Endodermal cell (in vitro differentiated cells): ENCODE measurements around the gene SH2B2. TPM values are rescaled to one million over a fixed set of nuclear protein-coding genes. Genes with fewer than 3 reads are reported as not detected.
"Not testable (repeated sequence)": the region's sequence is repeated elsewhere in the genome, so short reads cannot be mapped to it uniquely, and the experiment has no call there.

Experiments used
- DNase-seq: peaks from one replicate; pipeline ENCODE4 v3.0.0-alpha.2; 2017
- H3K27ac ChIP-seq: 2 replicates; pipeline ENCODE4 v1.5.1; 2013; ENCODE audit warnings: mild to moderate bottlenecking, low read depth, low read length, moderate library complexity
- H3K27me3 ChIP-seq: 2 replicates; pipeline ENCODE4 v1.6.1; 2013; ENCODE audit warnings: mild to moderate bottlenecking, low read length, moderate library complexity; ENCODE audit not compliant: insufficient read depth, control insufficient read depth, poor library complexity, severe bottlenecking
- H3K36me3 ChIP-seq: 2 replicates; pipeline ENCODE4 v1.7.0; 2013; ENCODE audit warnings: mild to moderate bottlenecking, low read length, moderate library complexity; ENCODE audit not compliant: control insufficient read depth, insufficient read depth
- H3K4me1 ChIP-seq: one replicate; pipeline ENCODE4 v1.7.0; 2013; ENCODE audit warnings: low read length; ENCODE audit not compliant: control insufficient read depth, insufficient read depth
- H3K4me3 ChIP-seq: 2 replicates; pipeline ENCODE4 v1.5.1; 2013; ENCODE audit warnings: mild to moderate bottlenecking, low read length, moderate library complexity
- H3K9ac ChIP-seq: 2 replicates; pipeline ENCODE4 v1.6.1; 2013; ENCODE audit warnings: mild to moderate bottlenecking, low read length, moderate library complexity; ENCODE audit not compliant: poor library complexity, severe bottlenecking; ENCODE audit errors: extremely low read depth
- H3K9me3 ChIP-seq: 2 replicates; pipeline ENCODE4 v1.6.1; 2013; ENCODE audit warnings: mild to moderate bottlenecking, low read length, moderate library complexity; ENCODE audit not compliant: control insufficient read depth
- H3K27ac Mint-ChIP-seq: 2 replicates; pipeline ENCODE4 v1.8.0; 2020; ENCODE audit warnings: mixed read lengths
- H3K27me3 Mint-ChIP-seq: 2 replicates; pipeline ENCODE4 v1.8.0; 2021; ENCODE audit warnings: mild to moderate bottlenecking, mixed read lengths; ENCODE audit not compliant: insufficient read depth
- H3K36me3 Mint-ChIP-seq: 2 replicates; pipeline ENCODE4 v1.8.0; 2020; ENCODE audit warnings: low read depth, mixed read lengths
- H3K4me1 Mint-ChIP-seq: 2 replicates; pipeline ENCODE4 v1.8.0; 2020; ENCODE audit warnings: mixed read lengths
- H3K4me3 Mint-ChIP-seq: 2 replicates; pipeline ENCODE4 v1.8.0; 2020; ENCODE audit warnings: mild to moderate bottlenecking, moderate library complexity, mixed read lengths
- H3K9me3 Mint-ChIP-seq: 2 replicates; pipeline ENCODE4 v1.8.0; 2020; ENCODE audit warnings: mild to moderate bottlenecking, mixed read lengths
- WGBS, 2 experiments: methylation state at CpG; one replicate each; pipeline versions ENCODE4 v1.1.5 to v1.1.7; 2013; ENCODE audit warnings: missing lambda C conversion rate in 2 of 2, mixed read lengths in 1 of 2; ENCODE audit not compliant: insufficient coverage in 1 of 2, insufficient read length in 1 of 2; 5-methylcytosine and 5-hydroxymethylcytosine counted together
- total RNA-seq, 2 donors: library from RNA; stranded (reverse); fragmentation: NEBNext Ultra II Directional in 1 of 2; extraction: Animal tissue kit (Norgen Biotek cat#: 25700) in 1 of 2; gene quantifications; 2 replicates in 1 of 2; 3 replicates in 1 of 2; pipeline ENCODE4 v1.2.1, GENCODE V29; 2021

The SH2B2 gene
- total RNA-seq, 2 donors from 2014 or later = 8.0 to 8.7 TPM

GRCh38 chr7:102337002-102337401 is 50.3 kb downstream of the SH2B2 start:
- H3K4me1 ChIP-seq, H3K36me3 Mint-ChIP-seq, H3K27ac ChIP-seq, H3K4me1 Mint-ChIP-seq, H3K9me3 ChIP-seq, H3K9me3 Mint-ChIP-seq, H3K9ac ChIP-seq, H3K4me3 Mint-ChIP-seq, H3K36me3 ChIP-seq, H3K4me3 ChIP-seq, H3K27me3 Mint-ChIP-seq, H3K27me3 ChIP-seq, DNase-seq, H3K27ac Mint-ChIP-seq: not testable (repeated sequence)
- no CpG with 5 or more reads among the region's 8 CpGs for WGBS, 2 experiments

DNA sequence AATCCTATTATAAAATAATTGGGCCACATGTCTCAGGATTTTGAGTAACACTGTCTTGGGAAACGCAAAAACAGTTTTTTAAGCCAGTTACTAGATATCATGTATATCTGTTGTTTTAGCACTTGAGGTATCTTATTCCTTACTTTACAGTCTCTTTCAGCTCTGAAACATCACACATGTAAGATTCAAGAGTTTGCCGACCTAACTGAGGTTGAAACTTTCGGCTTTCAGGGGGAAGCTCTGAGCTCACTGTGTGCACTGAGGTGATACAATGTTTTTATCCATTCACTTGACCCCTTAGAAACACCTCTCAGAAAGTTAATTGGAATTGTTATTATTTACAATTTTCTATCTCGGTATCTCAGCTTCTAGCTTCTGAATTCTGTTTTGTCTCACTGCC is 50.8 kb downstream of the SH2B2 start:
- not testable (repeated sequence) for H3K9me3 Mint-ChIP-seq, H3K9me3 ChIP-seq, H3K4me3 Mint-ChIP-seq, H3K4me1 Mint-ChIP-seq, H3K36me3 Mint-ChIP-seq, DNase-seq, H3K9ac ChIP-seq, H3K27ac Mint-ChIP-seq, H3K27ac ChIP-seq, H3K27me3 ChIP-seq, H3K36me3 ChIP-seq, H3K27me3 Mint-ChIP-seq, H3K4me3 ChIP-seq, H3K4me1 ChIP-seq
- 90% methylated on average over 1 of the region's 4 CpGs; no CpG with 5 or more reads in 1 of the 2 experiments for WGBS, 2 experiments

- not testable (repeated sequence) for H3K4me3 Mint-ChIP-seq, H3K9ac ChIP-seq, H3K27ac Mint-ChIP-seq, H3K4me1 ChIP-seq, H3K4me3 ChIP-seq, H3K9me3 Mint-ChIP-seq, H3K27me3 Mint-ChIP-seq, H3K36me3 Mint-ChIP-seq, H3K36me3 ChIP-seq, H3K9me3 ChIP-seq, H3K27me3 ChIP-seq, H3K4me1 Mint-ChIP-seq, H3K27ac ChIP-seq
- 80 to 96% methylated on average over 2 to 4 of the region's 7 CpGs for WGBS, 2 experiments
- DNase-seq = peak; percentile 26
Measured at GRCh38 chr7:102340599-102341368, 54.1 kb downstream of the SH2B2 start.

- H3K4me3 ChIP-seq, H3K4me3 Mint-ChIP-seq, H3K27me3 ChIP-seq, H3K27ac ChIP-seq, H3K27me3 Mint-ChIP-seq, H3K27ac Mint-ChIP-seq, H3K36me3 ChIP-seq, DNase-seq, H3K36me3 Mint-ChIP-seq, H3K4me1 Mint-ChIP-seq, H3K4me1 ChIP-seq, H3K9ac ChIP-seq, H3K9me3 Mint-ChIP-seq, H3K9me3 ChIP-seq: not testable (repeated sequence)
- WGBS, 2 experiments = 86% methylated on average over 2 of the region's 6 CpGs; no CpG with 5 or more reads in 1 of the 2 experiments
Measured at GRCh38 chr7:102346983-102347382, 60.3 kb downstream of the SH2B2 start.

- H3K27me3 Mint-ChIP-seq, H3K36me3 Mint-ChIP-seq, DNase-seq, H3K9ac ChIP-seq, H3K4me1 ChIP-seq, H3K9me3 ChIP-seq, H3K4me3 ChIP-seq, H3K9me3 Mint-ChIP-seq, H3K27me3 ChIP-seq, H3K4me3 Mint-ChIP-seq, H3K27ac ChIP-seq, H3K4me1 Mint-ChIP-seq, H3K27ac Mint-ChIP-seq, H3K36me3 ChIP-seq: not testable (repeated sequence)
- WGBS, 2 experiments = no CpG with 5 or more reads among the region's 6 CpGs
Measured at GRCh38 chr7:102356344-102356743, 69.7 kb downstream of the SH2B2 start, which contains the start of gene SPDYE6. SPDYE6 (minus strand) TSS chr7:102356444; CDS start chr7:102356023, 421 bp downstream.
